Cardiac atrium fibroblast (primary cell): ENCODE data around the gene SYPL1. TPM values are rescaled to one million over a fixed set of nuclear protein-coding genes. Genes with fewer than 3 reads are reported as not detected.

Experiments
- total RNA-seq: library from RNA; depleted of rRNA; stranded (reverse); fragments of >200 nt; gene quantifications from 2 replicates; pipeline ENCODE4 v1.2.3, GENCODE V29; 2015

Gene SYPL1
- total RNA-seq, result 44.6 and 48.3 TPM in 2 replicates

GRCh38 chr7:106112118-106112971, at the start of gene SYPL1:
TSS of gene SYPL1 (minus strand) at chr7:106112312. CDS start at chr7:106112208, 104 bp downstream.

Other genes starting within 250 kb of the SYPL1 start
- 3.1 and 4.2 TPM in 2 replicates for gene ATXN7L1, start 235.7 kb downstream of the SYPL1 start, total RNA-seq
- 1.4 and 2.3 TPM in 2 replicates for gene CDHR3, start 149.0 kb downstream of the SYPL1 start, total RNA-seq
- 239 and 795 TPM in 2 replicates for gene NAMPT, start 172.7 kb upstream of the SYPL1 start, total RNA-seq